Measurements from ENCODE around the gene HYDIN.
"Not testable (repeated sequence)": the region's sequence is repeated elsewhere in the genome, so short reads cannot be mapped to it uniquely, and the experiment has no call there.

GRCh38 chr16:71023851-71024439 is 206.6 kb downstream of the HYDIN start:
- TF ChIP-seq, protein P1, sequence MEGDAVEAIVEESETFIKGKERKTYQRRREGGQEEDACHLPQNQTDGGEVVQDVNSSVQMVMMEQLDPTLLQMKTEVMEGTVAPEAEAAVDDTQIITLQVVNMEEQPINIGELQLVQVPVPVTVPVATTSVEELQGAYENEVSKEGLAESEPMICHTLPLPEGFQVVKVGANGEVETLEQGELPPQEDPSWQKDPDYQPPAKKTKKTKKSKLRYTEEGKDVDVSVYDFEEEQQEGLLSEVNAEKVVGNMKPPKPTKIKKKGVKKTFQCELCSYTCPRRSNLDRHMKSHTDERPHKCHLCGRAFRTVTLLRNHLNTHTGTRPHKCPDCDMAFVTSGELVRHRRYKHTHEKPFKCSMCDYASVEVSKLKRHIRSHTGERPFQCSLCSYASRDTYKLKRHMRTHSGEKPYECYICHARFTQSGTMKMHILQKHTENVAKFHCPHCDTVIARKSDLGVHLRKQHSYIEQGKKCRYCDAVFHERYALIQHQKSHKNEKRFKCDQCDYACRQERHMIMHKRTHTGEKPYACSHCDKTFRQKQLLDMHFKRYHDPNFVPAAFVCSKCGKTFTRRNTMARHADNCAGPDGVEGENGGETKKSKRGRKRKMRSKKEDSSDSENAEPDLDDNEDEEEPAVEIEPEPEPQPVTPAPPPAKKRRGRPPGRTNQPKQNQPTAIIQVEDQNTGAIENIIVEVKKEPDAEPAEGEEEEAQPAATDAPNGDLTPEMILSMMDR (conservative IDR thresholded peaks at IDR 0.05; ENCODE audit: low read length) = not testable (repeated sequence)
- TF ChIP-seq EZH2phosphoT487 (IDR thresholded peaks at IDR 0.05; ENCODE audit: borderline replicate concordance, low read depth, low read length) = not testable (repeated sequence)
